Measurements from ENCODE around the gene FGFR2.

Gene FGFR2

DNA sequence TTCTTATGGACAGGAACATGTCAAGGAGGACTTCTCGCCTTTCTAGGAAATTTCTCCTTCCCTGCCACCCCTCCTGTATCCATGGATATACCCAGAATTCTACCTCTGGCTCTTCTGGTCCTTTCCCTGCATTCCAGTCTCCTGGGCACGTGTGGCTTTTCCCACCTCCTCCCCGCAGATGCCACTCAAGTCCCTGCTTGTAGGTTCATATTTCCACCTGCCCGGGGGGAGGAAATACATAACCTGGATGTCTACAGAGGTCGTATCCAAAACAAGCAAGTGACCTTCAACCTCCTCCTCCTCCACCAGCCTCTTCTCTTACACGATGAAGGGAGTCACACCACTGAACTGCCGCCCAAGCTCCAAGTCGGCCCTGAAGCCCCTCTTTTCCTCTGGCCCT lies 20.7 kb downstream of the FGFR2 start:
- no peaks in the 10 kb centered on the region for H3K36me3 ChIP-seq
- DNase-seq = no peak
- no peaks in the 10 kb centered on the region for H3K27me3 ChIP-seq
- H3K9me3 ChIP-seq = no peaks in the 10 kb centered on the region
- no peak overlapping the region for H3K4me3 ChIP-seq (ENCODE audit: low read depth, low read length)
- H3K4me1 ChIP-seq = no peaks in the 10 kb centered on the region
- TF ChIP-seq, protein P1, sequence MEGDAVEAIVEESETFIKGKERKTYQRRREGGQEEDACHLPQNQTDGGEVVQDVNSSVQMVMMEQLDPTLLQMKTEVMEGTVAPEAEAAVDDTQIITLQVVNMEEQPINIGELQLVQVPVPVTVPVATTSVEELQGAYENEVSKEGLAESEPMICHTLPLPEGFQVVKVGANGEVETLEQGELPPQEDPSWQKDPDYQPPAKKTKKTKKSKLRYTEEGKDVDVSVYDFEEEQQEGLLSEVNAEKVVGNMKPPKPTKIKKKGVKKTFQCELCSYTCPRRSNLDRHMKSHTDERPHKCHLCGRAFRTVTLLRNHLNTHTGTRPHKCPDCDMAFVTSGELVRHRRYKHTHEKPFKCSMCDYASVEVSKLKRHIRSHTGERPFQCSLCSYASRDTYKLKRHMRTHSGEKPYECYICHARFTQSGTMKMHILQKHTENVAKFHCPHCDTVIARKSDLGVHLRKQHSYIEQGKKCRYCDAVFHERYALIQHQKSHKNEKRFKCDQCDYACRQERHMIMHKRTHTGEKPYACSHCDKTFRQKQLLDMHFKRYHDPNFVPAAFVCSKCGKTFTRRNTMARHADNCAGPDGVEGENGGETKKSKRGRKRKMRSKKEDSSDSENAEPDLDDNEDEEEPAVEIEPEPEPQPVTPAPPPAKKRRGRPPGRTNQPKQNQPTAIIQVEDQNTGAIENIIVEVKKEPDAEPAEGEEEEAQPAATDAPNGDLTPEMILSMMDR (IDR thresholded peaks at IDR 0.05; ENCODE audit: low read depth, low read length) = no peak

DNA sequence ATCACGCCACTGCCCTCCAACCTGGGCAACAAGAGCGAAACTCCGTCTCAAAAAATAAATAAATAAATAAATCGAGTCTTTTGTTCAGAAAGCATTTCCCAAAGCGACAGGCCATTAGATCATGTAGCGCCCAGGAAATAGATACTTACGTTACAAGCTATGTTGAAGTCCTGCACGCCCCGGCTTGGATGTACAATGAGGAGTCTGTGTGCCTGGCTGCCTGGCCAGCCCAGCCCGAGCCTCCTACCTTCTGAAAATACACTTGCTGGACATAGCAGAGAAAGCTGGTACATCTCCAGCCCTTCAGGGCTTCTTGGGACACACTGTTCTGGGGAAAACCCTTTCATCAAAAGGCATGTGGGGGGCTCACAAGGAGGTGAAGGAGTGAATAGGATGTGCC lies 22.1 kb downstream of the FGFR2 start:
- Histone ChIP-seq H3K27me3 (no peaks in the 10 kb centered on the region), H3K4me3 (ENCODE audit: low read depth, low read length) (no peak overlapping the region), H3K4me1 (no peaks in the 10 kb centered on the region), H3K9me3 (no peaks in the 10 kb centered on the region), H3K36me3 (no peaks in the 10 kb centered on the region)
- TF ChIP-seq, protein P1 (IDR thresholded peaks at IDR 0.05; ENCODE audit: low read depth, low read length) = no peak
- no peak for DNase-seq

DNA sequence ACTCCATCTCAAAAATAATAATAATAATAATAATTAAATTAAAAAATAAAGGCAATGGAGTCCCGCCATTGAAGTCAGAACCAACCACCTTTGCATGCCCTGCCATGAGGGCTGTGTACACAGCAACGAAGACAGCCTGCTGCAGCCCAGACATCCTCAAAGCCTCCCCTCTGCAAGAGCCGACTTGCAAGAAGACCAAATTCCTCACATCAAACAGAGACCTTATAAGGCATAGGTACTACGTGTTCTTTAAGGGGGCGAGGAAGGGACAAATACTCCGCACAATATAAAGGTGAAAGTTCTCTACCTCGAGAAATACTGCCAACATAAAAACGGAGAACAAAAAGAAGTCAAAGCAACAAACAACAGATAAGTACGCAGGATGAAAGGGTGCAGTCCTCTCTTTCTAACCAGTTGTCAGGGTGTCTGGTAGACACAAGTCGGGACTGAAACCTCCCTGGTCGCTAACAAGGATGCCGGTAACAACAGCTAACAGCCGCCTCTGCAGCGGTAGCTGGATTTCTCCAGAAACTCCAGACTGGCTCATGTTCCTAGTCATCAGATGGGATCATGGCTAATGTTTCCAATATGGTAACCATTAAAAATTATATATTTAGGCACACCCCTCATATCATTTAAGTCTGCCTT lies 23.6 kb downstream of the FGFR2 start:
- no peaks in the 10 kb centered on the region for H3K36me3 ChIP-seq
- no peaks in the 10 kb centered on the region for H3K4me1 ChIP-seq
- H3K27me3 ChIP-seq = no peaks in the 10 kb centered on the region
- DNase-seq = no peak
- no peaks in the 10 kb centered on the region for H3K9me3 ChIP-seq
- no peak overlapping the region for H3K4me3 ChIP-seq (ENCODE audit: low read depth, low read length)
- TF ChIP-seq, protein P1 (IDR thresholded peaks at IDR 0.05; ENCODE audit: low read depth, low read length) = no peak

DNA sequence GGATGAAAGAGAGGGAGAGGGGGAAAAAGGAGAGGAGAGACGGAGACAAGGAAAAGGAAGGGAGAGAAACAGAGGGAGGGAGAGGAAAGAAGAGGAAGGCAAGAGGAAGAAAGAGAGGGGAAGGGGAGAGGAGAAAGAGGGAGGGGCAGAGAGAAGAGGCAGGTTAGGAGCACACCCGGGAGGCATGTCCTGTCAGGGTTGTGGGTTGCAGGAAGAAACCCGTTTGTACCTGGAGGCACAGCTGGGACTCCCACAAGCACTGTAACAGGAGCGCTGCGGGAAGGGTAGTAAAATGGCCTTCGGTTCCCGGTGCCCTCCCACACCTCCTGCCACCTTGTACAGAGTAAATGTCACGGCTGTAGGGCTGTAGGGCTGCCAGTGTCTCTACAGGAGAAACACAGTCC lies 24.7 kb downstream of the FGFR2 start:
- H3K27me3 ChIP-seq = no peaks in the 10 kb centered on the region
- H3K4me1 ChIP-seq = no peaks in the 10 kb centered on the region
- no peak overlapping the region for H3K4me3 ChIP-seq (ENCODE audit: low read depth, low read length)
- H3K9me3 ChIP-seq = no peaks in the 10 kb centered on the region
- H3K36me3 ChIP-seq = no peaks in the 10 kb centered on the region
- TF ChIP-seq, protein P1 (IDR thresholded peaks at IDR 0.05; ENCODE audit: low read depth, low read length) = no peak
- no peak for DNase-seq

DNA sequence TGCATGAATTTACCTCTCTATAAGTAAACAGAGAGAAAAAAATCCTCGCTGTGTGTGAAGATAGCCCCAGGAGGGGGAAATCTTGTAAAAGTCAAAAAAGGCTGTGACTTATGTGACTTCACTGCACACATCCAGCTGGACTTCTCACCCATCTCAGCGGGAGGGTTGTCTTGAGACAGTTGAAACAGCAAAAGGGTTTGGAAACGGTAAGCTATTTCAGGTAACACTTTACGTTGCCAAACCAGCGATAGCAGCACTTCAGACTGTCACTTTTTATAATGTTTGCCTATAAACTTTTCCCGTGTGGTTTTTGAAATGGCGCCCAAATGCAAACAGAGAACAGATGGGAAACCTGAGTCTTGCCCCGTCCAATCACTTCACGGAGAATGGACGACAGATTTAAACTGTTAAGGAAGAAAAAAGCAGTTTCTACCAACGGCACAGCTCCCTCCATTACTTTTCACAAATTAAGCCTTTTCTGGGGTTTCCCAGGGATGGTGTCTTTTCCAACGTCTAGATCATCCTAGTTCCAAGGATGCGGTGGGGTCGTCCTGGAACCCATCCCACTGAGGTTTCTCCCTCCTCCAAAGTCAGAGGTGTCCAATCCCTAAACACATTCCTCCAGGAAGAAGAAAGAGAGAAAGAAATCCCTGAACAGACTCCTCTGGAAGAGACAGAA lies 25.2 kb downstream of the FGFR2 start:
- Histone ChIP-seq H3K4me1 (no peaks in the 10 kb centered on the region), H3K4me3 (ENCODE audit: low read depth, low read length) (no peak overlapping the region), H3K27me3 (no peaks in the 10 kb centered on the region), H3K9me3 (no peaks in the 10 kb centered on the region), H3K36me3 (no peaks in the 10 kb centered on the region)
- DNase-seq = no peak
- TF ChIP-seq, protein P1 (IDR thresholded peaks at IDR 0.05; ENCODE audit: low read depth, low read length) = no peak

DNA sequence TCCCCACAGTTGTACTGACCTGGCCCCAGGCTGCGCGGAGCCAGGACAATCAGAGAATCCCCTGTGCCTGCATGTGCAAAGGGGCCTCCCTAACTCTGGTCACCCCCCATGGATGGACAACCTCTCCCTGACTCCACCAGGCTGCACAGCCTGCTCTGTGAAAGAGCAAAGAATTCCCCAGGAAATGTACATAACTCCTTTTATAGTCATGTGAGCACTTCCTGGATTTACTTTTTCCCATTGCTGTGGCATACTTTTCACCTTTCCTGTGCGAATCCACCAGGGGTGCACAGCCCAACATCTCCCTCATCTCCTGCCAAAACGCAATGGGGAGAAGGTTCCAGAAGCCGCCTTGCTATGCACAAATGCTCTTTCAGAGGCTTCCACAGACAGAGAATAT lies 27.9 kb downstream of the FGFR2 start:
- no peak for DNase-seq
- Histone ChIP-seq H3K9me3 (no peaks in the 10 kb centered on the region), H3K4me3 (ENCODE audit: low read depth, low read length) (no peak overlapping the region), H3K27me3 (no peaks in the 10 kb centered on the region), H3K4me1 (no peaks in the 10 kb centered on the region), H3K36me3 (no peaks in the 10 kb centered on the region)
- TF ChIP-seq, protein P1 (IDR thresholded peaks at IDR 0.05; ENCODE audit: low read depth, low read length) = no peak

All from BE2C (cell line).